Fibroblast of the aortic adventitia (primary cell): ENCODE measurements around the gene ICOSLG. TPM values are rescaled to one million over a fixed set of nuclear protein-coding genes. Genes with fewer than 3 reads are reported as not detected.
"Not testable (repeated sequence)": the region's sequence is repeated elsewhere in the genome, so short reads cannot be mapped to it uniquely, and the experiment has no call there.

Experiments used
- DNase-seq: peaks from one replicate; pipeline ENCODE4 v3.0.0-alpha.2; 2010; ENCODE audit warnings: low read depth
- H3K4me3 ChIP-seq: 2 replicates; pipeline ENCODE4 v1.5.1; 2011; ENCODE audit warnings: low read depth, mild to moderate bottlenecking, control low read depth, low read length, moderate library complexity
- CTCF ChIP-seq: IDR thresholded peaks from 2 replicates; pipeline ENCODE4 v1.5.1; 2011; ENCODE audit warnings: mild to moderate bottlenecking, low read length, control low read depth, inconsistent platforms; ENCODE audit not compliant: insufficient read depth
- total RNA-seq: library from RNA; depleted of rRNA; stranded (reverse); fragments of >200 nt; gene quantifications from 2 replicates; pipeline ENCODE4 v1.2.3, GENCODE V29; 2012; ENCODE audit warnings: low replicate concordance

ICOSLG gene
- total RNA-seq, 1 donor: 0.09 TPM

- not testable (repeated sequence) for H3K4me3 ChIP-seq, DNase-seq
Measured at GRCh38 chr21:44211978-44212377, 28.8 kb downstream of the ICOSLG start.

DNA sequence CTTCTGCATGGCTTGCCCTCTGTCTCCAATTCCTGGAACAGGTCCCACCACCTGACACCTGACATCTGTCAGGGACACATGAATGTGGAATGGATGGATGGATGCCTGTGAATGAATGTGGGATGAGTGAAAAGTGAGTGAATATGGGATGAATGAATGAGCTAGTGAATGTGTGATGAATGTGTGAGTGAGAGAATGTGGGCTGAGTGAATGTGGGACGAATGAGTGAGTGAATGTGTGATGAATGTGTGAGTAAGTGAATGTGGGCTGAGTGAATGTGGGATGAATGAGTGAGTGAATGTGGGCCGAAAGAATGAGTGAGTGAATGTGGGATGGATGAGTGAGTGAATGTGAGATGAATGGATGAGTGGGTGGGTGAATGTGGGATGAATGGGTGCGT is 29.2 kb downstream of the ICOSLG start:
- DNase-seq: not testable (repeated sequence)

GRCh38 chr21:44207860-44208646 is 32.7 kb downstream of the ICOSLG start:
- DNase-seq, H3K4me3 ChIP-seq: not testable (repeated sequence)

More for the DNA sequence above, 29.2 kb downstream of the ICOSLG start:
- not testable (repeated sequence) for H3K4me3 ChIP-seq

DNA sequence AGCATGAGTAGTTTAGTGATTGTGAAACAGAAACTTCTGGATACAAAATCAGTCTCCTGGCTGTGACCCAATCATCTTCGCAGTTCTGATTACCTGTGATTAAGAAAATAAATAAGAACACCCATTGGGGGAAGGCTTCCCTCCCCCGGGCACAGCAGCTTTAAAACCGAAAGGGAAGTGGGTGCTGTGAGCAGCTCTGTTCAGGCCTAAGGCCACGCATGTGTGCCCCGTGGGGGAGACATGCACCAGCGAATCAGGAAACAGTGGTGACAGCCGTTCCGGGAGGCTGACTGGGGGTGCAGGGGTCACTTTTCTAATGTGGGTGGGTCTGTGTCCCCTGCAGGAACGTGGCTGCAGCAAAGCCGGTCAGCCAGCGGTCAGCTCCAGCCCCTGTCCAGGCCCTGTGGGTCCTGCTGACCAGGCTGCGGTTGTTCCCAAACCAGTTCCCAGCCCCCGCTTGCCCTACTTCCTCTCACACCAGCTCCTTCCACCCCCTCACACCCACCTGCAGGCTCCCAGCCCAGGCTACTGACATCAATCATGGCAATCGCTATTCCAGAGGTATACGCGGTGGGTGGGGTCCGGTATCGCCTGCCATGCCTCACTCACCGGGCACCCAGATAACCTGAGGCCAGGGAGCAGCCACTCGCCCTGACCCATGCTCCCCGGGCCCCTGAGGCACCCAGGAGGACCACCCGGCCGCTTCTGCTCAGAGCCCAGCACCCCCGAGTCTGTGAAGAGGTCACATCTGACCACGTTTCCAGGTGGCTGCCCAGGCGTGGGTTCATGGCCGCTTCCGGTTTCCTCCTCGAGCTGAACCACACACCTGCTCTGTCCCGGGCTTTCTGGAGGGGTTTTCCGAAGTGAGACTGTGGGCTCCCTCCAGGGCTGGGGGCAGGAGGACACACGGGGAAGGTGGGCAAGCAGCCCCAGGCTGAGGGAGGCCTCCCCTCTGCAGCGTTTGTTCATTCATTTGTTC is 33.8 kb downstream of the ICOSLG start:
- not testable (repeated sequence) for H3K4me3 ChIP-seq, DNase-seq

GRCh38 chr21:44206187-44206586 is 34.6 kb downstream of the ICOSLG start:
- not testable (repeated sequence) for DNase-seq, H3K4me3 ChIP-seq

DNA sequence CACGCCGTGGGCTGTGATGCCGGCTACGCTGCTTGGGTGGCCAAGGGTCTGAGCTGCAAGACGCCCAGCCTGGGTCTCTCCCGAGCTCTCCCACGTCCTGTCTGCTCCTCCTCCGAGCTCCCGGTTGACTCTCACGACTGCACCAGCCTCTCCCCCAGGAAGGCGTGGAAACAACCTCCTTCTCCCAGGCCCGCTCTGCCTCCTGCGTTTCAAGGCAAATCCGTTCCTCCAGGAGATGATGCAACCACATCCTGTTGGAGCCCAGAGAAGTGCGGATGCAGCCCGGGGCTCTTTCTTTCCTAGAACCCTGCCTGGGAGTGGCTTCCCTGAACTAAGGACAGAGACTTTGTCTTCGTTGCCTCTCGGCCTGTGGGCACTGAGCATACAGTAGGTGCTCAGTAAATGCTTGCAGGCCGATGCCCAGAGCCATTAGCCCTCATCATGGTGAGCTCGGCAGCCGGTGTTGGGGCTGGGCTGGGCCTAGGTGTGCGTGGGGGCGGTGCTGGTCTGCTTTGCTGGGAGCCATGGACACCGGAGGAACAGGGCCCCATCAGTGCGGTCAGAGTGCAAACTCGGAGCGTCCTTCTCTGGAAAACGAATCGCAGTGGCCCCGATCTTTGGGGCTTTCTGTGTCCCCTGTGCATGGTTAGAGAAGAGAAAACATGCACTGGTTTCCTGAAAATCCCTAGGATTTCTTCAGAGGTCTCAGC is 38.0 kb downstream of the ICOSLG start:
- H3K4me3 ChIP-seq, DNase-seq: not testable (repeated sequence)

- not testable (repeated sequence) for H3K4me3 ChIP-seq, DNase-seq
Measured at GRCh38 chr21:44199997-44200396, 40.7 kb downstream of the ICOSLG start.

- no peak for DNase-seq
- H3K4me3 ChIP-seq: no peak overlapping the region
- no peak for TF ChIP-seq CTCF
Measured at GRCh38 chr21:44199448-44199847, 41.3 kb downstream of the ICOSLG start.

DNA sequence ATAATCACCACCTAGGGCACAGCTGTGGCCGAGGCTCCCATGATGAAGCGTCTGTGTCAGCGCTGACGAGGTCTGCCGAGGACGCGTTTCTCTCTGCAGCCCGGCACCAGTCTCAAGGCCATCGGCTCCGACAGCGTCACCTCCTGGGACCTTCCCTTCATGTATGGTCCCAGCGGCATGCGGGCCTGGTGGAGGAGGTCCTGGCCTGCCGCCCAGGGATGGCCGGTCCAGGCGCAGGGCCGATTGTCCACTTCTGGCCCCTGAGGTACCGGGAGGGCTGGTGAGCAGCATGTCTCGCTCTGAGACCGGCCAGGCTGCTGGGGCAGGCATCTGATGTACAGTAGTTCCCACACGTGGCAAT is 43.6 kb downstream of the ICOSLG start:
- H3K4me3 ChIP-seq, DNase-seq: not testable (repeated sequence)

DNA sequence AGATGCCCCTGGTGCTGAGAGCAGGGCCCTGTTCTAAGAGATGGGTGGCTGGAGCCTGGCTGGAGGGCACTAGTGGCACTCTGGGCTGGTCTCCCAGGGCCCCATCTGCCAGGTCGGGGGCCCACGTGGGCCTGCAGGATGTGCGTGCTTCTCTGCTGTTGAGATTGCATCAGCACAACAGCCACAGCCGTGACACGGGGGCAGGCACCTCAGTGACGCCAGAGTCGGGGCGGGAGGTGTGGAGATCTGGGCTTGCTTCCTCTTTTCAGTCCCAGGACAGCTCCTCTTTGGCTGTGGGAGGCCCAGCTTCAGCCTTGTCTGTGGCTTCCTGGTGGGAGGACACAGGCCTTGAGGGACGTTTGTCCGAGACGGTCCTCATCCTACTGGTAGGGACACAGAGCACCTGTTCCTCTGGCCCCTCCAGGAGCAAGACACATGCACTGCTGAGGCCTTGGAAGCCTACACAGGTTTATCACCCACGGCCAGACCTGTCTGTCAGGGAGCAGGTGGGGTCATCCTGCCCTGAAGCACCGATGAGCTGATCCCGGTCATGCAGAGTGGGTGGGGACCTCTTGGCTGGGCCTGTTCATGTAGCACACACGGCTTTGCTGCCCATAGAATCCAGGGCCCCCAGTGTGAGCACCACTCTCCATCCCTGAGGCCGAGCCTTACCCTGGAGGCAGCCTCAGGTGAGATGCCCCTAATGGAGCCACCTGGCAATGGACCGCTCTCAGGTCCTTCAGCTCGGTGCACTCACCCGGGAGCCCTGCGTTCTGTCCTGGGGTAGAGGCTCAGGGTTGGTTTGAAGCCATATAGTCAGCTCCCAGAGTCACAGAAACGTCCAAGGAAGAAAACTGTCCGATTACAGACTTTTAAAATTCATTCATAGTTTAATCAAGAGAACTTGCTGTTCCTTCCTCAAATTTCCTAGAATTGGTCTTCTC is 44.3 kb downstream of the ICOSLG start:
- H3K4me3 ChIP-seq, DNase-seq: not testable (repeated sequence)

DNA sequence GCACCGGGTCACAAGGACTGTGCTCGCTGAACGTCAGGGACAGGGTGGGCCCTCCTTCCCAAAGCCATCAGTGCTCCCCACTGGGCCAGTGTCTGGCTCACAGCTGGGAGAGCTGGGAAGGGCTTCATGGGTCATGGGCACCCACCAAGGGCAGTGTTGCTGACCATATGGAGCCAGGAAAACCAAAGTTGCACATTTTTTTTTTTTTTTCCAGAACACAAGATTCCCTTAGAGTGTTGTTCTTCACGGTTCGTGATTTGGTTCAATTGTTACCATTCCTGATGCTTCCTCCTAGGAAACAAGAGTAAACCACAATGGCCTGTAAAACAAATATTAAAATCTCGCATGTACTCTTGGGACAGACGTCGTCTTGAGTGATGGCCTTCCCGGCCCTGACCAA is 45.9 kb downstream of the ICOSLG start:
- not testable (repeated sequence) for DNase-seq, H3K4me3 ChIP-seq

GRCh38 chr21:44194451-44194850 is 46.3 kb downstream of the ICOSLG start:
- not testable (repeated sequence) for DNase-seq, H3K4me3 ChIP-seq

DNA sequence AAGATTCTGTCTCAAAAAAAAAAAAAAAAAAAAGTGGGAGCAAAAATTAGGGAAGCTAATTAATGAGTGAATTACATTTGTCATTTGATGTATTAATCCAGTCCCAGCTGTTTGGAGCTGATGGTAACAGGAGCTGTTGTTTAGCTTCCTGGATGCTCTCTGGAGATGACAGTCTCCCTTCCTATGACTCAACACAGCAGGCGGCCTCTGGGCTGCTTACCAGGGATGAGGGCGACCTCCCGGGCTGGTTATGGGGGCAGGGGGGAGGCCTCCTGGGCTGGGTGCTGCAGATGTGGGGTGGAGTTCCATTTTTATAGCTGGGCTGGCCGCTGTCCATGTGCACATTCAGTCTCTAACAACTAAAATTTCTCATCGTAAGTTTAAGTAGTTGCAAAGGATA is 47.6 kb downstream of the ICOSLG start:
- H3K4me3 ChIP-seq, DNase-seq: not testable (repeated sequence)

DNA sequence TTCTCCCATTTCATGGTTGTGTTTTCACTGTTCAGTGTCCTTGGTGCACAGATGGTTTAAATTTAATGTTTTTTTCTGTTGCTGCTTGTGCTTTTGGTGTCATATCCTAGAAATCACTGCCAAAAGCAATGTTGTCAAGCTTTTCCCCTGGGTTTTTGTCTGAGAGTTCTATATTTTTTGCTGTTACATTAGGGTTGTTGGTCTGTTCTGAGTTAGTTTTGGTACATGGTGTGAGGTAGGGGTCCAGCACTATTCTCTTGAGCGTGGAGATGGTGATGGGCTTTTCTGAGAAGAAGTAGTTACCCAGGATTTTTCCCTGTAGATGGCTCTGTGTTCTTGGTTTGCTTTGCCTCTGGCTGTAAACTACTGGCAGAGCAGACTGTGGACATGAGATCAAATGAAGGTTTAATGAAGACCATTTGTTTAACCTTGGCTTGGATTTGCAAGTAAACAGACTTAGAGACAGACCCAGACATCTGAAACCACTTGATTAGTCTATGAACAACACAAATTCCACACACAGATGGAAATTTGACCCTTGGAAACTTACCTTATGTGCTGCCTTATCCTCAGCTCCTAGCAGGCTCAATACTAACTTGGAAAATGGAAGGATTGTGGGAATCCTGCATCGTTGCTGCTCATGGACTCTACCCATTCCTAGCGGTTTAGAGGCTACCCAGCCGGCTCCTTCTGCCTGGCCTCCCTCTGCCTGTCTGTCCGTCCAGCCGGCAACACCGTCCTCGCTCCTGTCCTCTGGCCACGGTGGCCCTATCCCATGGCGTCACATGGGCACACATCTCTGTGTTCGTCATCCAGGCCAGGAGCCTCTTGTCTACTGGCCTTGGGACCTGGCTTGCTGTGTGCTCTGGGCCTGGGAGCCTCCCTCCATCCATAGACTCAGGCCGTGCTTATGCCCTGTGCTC is 50.1 kb downstream of the ICOSLG start:
- H3K4me3 ChIP-seq, DNase-seq: not testable (repeated sequence)

GRCh38 chr21:44184862-44185261 is 55.9 kb downstream of the ICOSLG start:
- not testable (repeated sequence) for H3K4me3 ChIP-seq, DNase-seq
